NCI-H2029 treated with DMSO at 0.1 percent for 48 hours (cell line): ENCODE data around the gene HIRA.
"Not testable (repeated sequence)": the region's sequence is repeated elsewhere in the genome, so short reads cannot be mapped to it uniquely, and the experiment has no call there.

Experiments used
- DNase-seq: peaks from one replicate; lab custom pipeline; 2025; lab: John Stamatoyannopoulos, UW

The HIRA gene

DNA sequence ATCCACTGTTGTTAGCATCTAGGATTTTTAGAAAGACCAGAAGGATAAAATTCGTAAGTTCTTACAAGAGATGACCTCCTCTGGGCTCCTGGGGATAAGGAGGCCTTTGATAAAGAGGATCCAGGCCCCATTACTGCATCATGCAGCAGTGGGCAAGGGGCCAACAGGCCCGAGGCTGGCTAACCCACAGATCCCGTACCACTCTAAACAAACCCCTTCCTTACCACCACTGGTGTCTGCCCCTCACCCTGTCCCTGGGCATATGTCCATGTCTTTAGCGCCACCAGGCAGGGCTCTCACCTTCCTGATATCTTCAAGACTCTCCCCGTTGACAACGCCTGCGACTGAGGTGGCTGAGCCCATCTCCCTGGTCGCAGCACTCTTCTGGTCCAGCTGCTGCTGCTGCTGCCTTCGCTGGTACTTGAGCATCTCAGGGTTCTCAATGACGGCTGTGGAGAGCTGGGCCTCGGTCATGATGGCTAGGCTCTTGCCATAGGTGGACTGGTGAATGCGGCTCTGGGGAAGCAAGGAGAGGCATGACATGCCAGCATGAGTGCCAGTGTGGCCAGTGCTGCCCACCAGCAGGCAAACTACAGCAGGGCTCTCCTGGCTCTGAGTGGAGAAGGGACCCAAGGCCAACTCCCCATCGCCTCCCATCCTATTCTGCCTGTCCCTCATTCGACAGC is 46.2 kb downstream of the HIRA start:
- no peak for DNase-seq

DNA sequence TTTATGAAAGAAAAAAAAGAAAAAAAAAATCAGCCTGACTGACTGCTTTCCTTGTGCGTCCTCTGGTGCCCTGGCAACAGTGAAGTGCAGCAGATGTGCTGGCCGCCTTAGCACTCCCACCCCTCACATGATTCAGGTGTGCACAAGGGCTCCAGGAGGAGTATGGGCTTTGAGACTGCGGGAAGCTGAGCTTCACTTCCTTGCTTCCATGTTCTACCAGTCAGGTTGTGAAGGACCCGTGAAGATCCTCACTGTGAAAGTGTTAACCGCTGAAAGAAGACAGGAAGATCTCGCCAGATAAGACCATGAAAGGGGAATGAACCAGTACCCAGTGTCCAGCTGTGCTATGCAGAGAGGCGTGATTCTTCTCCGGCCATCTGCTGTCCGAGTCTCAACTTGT is 48.2 kb downstream of the HIRA start:
- DNase-seq, result no peak

DNA sequence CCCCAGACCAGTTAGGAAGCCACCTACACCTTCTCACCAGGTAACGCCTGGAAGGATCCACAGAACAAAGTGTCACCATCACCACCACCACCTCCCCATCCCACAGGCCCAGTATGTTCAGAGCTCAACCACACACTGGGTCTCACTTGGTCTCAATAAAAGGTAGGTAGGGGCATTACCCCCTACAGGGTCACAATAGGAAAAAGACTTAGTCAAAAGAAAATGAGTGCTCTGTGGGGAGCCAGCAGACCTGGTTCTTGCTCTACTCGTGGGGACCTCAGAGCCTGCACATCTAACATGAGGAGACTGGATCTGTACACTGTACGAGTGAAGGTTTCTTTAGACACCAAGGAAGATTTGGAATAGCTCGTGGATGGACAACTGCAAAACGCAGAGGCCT is 49.3 kb downstream of the HIRA start:
- DNase-seq, result no peak

DNA sequence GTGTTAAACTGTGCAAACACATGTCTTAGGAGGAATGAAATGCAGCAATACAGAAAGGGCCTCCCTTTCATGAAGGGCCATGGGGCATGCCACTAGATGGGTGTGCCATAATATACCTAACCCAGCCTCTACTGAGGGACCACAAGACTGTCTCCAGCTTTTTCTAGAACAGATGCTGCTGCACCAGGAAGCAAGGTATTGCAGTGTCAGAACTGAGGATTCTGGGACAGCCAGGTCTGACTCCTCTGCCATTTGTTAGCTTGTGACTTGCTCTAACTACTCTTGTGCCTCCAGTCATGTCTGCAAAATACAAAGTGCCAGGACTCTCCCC is 53.2 kb downstream of the HIRA start:
- DNase-seq, result no peak

DNA sequence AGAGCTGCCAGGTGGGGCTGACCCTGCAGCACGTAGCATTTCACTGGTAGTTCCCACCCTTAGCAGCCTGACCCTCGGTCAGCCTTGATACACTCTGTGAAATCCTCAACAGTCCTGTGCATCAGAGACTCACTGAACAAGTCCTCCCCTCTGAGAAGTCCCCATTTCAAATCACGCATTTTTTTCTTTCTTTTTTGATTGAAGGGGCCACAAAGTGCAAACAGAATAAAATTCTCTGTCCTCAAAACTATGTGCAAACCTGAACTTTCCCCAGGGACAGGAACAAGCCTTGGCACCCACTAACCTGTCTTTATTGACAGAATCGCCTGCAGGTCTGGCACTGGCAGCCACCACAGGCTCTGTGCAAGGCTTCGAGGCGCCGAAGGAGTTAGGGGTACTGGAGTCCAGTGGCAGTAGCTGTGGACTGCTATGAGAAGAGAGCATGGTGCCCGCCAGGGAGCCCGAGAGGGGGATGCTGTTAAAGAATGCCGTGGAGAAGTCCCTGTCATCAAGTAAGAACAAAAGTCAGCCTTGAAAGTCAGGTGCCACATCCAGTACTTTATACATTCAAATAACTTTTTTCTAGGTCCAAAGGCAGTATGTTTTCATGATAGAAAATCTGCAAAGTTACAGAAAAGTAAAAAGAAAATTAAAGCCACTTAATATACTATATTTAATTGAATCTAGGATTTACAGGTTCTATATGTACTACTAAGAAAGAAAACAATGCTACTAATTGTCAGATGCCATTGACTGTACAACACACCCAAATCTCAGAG is 53.8 kb downstream of the HIRA start:
- no peak for DNase-seq

DNA sequence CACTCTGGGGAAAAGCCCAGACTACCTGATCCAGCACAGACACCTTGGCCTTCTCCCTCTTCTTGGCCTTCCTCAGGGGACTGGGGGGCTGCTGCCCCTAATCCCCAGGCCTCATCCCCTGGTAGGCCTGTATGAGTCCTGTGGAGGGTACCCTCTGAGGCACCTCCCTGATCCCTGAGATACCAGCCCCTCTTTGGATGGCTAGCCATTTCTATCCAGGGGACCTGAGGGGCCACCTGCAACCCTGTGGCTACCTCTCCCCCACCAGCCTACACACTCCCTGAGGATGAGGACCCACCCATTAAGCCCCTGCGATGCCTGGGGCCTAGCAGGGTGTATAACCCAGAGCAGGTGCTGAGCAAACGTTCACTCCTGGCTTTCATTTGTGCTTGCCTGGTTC is 54.6 kb downstream of the HIRA start:
- no peak for DNase-seq

DNA sequence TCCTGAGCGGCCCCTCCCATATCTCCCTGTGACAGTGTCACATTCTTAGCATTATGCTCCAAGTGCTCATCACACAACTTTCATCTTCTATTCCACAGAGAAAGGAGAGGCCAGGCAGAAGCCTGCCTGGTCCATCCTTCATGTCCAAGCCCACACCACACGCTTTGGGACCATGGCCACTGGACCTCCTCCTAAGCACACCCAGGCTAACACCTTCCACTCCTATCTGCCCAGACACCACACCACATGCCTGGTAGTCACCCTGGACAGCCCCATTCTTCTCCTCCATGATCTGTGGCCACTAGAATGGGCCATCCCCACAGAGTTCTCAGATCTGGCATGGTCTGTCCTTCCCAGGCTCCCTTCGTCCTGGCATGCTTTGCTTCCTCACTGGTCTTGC is 55.3 kb downstream of the HIRA start:
- no peak for DNase-seq

DNA sequence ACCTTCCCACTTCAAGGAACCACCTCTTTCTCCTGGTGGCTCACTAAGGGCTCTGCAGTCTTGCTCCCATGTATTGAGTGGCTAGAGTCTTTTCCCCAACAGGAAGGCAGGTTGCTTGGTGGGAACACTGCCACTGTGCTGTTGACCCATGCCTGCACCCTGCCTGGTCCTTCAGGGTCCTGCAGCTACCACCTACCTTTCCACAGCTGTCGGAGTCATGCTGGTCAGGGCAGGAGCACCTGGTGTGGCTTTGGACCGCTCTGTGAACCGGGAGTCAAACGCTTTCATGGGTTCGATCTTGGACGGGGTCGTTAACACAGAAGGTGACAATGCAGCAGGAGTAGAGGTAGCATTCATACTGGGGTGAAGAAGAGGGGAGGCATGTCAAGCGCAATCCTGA is 56.1 kb downstream of the HIRA start:
- no peak for DNase-seq

DNA sequence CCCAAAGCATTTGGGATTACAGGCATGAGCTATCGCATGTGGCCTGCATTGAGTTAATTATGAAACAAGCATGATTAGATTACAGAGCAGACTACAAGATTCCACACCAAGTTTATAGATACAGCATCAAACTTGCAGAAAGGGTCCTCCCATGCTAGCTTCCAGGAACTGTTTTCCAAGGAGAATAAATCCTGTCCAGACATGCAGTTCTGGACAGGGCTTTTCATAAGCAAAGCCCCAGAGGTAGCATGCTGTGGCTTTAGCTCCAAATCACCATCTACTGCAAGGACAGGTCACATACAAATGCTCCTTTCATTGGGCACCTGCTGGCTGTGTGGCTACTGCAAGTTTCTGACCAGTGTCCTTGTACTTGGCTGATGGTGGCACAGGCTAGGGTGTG is 57.1 kb downstream of the HIRA start:
- no peak for DNase-seq

DNA sequence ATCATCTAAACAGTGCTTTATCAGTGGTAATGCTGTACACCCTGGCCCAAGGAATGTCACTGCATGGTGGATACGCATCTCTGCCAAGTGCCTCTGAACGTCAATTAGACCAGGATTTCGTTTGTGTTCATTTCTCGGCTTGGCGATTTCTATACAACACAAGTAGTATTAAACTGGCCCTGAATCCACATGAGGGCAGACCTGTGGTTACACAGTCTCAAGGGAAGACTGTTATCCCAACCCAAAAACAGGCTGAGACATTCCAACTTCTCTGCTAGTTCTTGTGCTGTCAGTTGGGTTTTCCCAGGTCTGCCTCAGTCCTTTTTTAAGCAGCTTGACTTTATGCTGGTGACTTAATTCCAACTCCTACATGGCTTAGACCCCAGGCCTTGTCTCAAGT is 58.1 kb downstream of the HIRA start:
- no peak for DNase-seq

DNA sequence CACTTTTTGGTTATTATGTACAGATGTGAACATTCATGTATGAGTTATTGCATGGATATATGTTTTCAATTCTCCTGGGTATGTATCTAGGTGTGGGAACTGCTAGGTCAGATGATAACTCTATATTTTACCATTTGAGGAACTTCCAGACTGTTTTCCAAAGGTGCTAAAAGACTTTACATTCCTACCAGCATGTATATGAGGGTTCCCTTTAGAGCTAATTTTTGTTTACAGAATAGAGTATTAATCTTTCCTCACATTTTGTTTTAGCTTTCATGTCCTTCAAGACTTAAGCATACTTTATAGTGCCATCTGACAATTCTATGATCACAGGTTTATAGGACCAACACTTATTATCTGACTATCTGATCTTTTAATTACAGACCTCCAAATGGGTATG is 59.6 kb downstream of the HIRA start:
- no peak for DNase-seq

DNA sequence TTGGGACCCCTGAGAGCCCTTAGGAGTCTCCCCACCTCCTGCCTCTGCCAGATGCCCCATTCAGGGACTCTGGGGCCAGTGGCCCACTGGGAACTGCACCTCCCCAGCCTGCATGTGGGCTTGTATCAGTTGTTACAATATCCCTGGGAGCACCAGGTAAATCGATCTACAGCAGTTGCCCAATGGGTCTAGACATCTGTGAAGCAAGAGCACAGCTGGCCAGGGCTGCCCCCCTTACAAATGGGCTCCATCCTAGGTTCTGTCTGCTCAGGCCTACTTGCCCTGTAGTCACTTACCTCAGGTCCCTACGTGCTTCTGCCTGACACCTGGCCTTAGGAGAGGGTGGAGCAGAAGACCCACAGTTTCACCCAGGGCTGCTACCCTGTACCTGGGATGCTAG is 62.7 kb downstream of the HIRA start:
- no peak for DNase-seq

DNA sequence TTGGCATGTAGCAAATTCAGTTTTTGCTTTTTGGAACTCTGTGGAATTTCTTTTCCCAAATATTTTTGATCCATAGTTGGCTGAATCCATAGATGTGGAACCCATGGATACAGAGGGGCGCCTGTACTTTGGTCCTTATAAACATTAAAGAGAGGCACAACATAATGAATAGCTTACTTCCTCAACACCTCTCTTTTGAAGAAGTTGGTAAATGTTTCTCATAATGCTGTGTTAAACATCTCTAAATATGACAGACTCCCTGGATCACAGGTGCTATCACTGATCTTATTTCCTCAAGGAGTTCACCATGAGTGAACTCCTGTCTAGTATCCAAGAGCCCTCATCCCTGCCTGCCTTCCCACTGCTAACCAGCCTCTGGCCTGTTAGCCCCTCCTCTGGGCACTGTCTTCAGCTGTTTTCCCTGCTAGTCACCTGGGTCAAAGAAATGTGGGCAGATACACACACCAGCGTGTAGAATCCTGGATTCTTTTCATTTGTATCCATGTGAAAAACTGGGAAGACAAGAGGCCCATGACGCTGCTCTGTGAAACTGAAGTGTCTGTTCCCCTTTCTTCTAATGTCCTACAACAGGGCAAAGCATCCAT is 63.7 kb downstream of the HIRA start:
- no peak for DNase-seq

DNA sequence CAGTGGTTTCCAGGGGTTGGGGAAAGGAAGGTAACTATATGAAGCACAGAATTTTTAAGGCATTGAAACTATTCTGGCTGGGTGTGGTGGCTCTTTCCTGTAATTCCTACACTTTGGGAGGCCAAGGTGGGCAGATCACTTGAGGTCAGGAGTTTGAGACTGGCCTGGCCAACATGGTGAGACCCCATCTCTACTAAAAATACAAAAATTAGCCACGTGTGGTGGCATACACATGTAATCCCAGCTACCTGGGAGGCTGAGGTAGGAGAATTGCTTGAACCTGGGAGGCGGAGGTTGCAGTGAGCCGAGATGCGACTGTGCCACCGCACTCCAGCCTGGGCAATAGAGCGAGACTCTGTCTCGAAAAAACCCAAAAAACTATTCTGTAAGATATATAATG is 68.0 kb downstream of the HIRA start:
- DNase-seq, result not testable (repeated sequence)

DNA sequence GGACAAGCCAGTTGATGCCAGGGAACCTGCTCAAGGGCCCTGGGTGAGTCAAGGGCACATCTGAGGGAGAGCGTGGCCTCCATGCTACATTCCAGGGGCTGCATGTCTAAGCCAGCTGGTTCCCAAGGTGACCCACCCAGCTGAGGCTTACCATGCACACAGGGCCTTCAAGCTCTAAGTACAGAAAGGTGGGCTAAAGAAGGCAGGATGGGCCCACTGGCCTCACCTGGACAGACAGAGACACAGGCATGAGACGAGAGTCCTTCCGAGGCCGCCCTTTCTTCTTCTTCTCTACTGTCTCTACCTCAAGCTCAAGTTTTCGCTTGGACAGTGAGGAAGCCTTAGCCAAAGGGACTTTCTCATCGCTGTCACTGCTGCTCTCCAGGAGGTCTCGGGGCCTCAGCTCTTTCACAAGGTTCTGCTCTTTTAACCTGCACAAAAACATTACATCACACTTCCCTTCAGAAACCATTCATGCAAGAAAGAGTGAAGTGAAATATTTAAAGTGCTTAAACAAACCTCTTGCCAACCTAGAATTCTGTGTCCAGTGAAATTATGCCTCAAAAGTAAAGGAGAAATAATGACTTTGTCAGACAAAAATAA is 69.9 kb downstream of the HIRA start:
- no peak for DNase-seq

DNA sequence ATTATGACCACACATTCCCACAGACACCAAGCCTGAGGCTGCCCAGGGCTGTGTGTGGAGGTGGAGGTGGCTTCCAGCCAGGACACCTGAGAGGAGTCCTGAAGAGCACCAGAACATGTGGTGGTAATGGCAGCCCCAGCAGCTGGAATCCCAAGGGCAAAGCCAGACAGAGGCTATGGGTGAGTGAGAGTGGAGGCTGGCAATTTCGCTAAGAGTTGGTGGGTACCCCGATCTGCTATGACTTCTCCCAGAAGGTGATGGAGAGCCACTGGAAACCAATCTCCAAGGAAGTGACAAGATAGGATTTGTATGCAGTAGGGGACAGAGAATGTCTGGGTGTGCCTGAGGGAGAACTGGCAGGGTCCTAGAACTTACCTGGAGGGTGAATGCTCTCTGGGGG is 70.7 kb downstream of the HIRA start:
- DNase-seq, result no peak

DNA sequence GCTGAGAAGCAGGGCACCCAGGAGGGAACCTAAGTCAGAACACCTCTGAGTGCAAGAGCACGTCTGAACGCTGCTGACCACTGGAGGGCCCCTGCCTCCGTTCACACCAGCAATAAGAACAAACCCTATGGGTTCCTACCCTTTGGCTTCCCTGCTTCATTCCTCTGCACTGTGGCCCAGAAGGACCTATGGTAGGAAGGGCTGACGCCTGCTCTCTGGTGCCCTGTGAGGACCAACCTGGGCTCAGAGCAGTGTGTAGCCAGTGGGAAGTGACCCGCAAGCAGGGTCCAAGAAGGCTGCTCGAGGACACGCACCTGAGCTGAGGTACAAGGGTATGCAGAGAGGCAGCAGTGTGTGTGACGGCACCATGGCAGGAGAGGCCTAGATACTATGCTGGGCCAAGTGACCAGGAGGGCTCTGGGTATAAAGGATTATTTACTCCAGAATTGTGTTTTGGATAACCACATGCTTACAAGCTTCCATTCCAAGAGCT is 71.2 kb downstream of the HIRA start:
- DNase-seq, result no peak

DNA sequence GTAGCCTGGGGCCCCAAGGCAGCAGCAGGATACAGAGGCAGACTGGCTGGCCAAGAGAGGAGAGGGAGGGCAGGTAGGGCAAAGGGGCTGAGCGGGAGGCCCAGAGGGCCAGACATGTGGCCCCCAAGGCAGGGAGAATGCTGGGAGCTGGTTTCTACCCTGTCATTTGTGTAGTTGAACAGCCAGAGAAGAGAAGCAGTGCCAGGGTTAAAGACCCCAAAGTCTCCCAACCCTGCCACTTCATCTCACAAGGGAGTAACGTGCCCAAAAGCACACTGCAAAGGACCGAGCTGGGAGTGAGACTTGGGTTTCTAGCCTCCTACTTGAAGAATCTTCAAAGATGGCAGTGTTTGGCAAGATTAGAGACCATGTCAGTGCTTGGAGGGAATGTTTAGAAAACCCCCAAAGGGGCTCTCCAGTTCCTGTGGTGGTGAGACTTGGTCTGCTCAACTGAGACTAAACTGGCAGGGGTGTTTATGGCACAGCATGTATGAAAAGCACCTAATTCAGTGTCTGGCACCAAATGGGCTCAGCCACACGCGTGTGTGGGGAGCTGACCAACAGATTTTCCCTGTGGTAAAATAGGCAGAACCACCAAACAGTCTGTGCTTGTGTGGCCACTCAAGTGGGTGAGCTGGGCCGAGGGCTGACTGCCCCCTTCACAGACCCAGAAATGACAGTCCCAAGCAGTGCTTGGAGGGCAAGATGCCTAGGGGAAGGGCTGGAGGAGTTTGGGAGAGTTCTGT is 71.8 kb downstream of the HIRA start:
- DNase-seq, result no peak

DNA sequence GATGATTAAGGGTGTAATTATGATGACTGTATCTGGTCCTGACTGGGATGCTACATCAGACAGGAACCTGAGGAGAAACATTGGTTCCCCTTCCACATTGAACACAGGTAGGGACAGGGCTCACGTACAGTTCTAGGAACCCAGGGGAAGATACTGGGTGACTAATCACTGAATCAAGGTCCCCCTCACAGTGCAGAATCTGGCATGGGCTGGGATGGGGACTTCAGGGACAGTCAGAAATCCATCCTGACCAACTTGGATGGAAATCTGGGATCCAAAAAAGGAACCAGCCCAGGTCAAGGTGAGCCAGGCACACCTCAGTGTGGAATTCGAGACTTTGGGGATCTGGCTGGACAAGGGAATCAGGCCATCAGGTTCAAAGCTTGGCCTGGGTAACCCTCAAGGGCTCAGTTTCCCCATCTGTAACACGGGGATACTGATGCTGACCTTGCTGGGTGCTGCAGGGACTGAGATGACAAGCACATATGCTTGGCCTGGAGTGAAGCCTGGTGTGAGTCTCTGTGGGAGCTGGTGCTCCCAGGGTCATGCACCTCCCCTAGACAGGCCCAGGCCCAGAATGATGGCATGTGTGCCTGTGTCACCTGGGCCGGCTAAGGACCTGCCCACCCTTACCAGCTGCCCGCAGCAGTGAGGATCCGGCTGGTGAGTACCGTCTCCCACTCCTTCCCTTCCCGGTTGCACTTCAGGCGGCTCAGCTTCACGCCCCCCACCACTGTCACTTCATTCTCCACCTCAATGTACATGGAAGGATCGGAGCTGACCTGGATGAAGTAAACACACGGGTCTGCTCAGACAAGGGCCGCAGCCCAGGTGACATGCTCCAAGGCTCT is 72.6 kb downstream of the HIRA start:
- DNase-seq, result no peak

DNA sequence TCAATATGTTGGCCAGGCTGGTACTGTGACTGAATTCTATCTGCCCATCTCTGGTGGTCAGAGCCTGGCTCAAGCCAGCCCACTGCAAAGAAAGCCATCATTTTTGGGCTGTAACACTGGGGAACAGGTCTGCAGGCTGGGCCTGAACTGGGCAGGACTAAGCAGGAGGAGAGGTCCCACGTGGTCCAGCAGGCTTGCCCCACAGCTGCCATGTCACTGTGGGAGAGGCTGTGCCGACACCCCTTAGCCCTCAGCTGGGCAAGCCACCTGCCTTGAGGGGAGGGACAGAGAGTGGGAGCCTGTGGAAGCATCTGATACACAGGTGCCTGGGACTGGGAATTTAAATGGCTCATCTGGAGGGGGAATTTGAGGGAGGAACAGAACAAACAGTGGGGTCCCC is 73.3 kb downstream of the HIRA start:
- no peak for DNase-seq
